Vagina (tissue), 2 donors: ENCODE results near the gene ZNF586.

Source experiments
- CTCF ChIP-seq, 3 experiments: fragments of 450-650 bp in 2 of 3; fragments of 200-600 bp in 1 of 3; sonication (generic) in 1 of 3; IDR thresholded peaks; one replicate each; pipeline ENCODE4 v1.5.1; 2017 to 2019; ENCODE audit warnings: antibody characterized with exemption in 3 of 3, mild to moderate bottlenecking in 2 of 3, moderate library complexity in 2 of 3
- POLR2A ChIP-seq, 2 donors: fragments of 450-650 bp; IDR thresholded peaks; one replicate each; pipeline ENCODE4 v1.6.1; 2017; ENCODE audit warnings: antibody characterized with exemption in 2 of 2, mild to moderate bottlenecking in 2 of 2, moderate library complexity in 2 of 2
- POLR2AphosphoS5 ChIP-seq, 2 donors: sonication (generic); formaldehyde crosslinking; IDR thresholded peaks; one replicate each; pipeline ENCODE4 v1.9.0; 2017; ENCODE audit warnings: antibody characterized with exemption in 2 of 2, mild to moderate bottlenecking in 2 of 2, low read depth in 1 of 2; ENCODE audit not compliant: insufficient read depth in 1 of 2

DNA sequence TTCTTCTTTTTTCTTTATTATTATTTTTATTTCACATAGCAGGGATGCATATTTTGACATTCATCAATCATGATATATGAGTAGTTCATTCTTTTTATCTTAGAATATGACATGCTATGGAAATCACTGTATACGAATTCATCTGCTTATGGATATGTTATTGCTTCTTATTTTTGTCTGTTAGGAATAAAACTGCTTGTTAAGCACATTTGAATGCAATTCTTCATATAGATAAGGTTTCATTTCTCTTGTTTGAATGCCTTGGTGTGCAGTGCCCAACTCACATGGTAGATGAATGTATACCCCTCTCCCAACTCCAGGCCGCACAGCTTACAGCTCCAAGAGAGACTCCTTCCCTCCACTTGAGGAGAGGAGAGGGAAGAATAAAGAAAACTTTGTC lies 11.5 kb upstream of the ZNF586 start:
- TF ChIP-seq POLR2AphosphoS5 (IDR thresholded peaks at IDR 0.05; ENCODE audit: insufficient read depth in 1 of 2, low read depth in 1 of 2) (no peak), CTCF (IDR thresholded peaks at IDR 0.05) (no peak), POLR2A (IDR thresholded peaks at IDR 0.05) (no peak)
